ENCODE data around the gene CA10.

The CA10 gene

DNA sequence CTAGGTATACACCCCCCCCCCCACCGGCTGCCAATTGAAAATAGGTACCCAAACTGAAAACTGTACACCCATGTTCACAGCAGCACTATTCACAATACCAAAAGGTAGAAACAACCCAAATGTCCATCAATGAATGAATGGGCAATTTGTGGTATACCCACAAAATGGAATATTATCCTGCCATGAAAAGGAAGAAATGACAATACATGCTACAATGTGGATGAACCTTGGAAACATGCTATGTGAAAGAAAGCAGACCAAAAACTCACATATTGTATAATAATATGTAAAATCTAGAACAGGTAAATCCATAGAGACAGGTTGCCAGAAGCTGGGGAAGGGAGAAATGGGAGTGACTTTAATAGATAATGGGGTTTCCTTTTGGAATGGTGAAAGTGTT, 480.6 kb downstream of the CA10 start:
- H3K27me3 ChIP-seq (ENCODE audit: control insufficient read depth, insufficient read depth, low read length): no peaks in the 10 kb centered on the region
- H3K9ac ChIP-seq (ENCODE audit: low read depth, low read length): no peak overlapping the region
- no peaks in the 10 kb centered on the region for H3K36me3 ChIP-seq (ENCODE audit: control insufficient read depth, insufficient read depth, low read length)
- H3K4me1 ChIP-seq (ENCODE audit: control insufficient read depth, insufficient read depth, low read length): no peaks in the 10 kb centered on the region
- H3K9me3 ChIP-seq (ENCODE audit: control insufficient read depth, insufficient read depth, low read length): no peaks in the 10 kb centered on the region
- H3K4me3 ChIP-seq (ENCODE audit: low read depth, low read length): no peak overlapping the region

DNA sequence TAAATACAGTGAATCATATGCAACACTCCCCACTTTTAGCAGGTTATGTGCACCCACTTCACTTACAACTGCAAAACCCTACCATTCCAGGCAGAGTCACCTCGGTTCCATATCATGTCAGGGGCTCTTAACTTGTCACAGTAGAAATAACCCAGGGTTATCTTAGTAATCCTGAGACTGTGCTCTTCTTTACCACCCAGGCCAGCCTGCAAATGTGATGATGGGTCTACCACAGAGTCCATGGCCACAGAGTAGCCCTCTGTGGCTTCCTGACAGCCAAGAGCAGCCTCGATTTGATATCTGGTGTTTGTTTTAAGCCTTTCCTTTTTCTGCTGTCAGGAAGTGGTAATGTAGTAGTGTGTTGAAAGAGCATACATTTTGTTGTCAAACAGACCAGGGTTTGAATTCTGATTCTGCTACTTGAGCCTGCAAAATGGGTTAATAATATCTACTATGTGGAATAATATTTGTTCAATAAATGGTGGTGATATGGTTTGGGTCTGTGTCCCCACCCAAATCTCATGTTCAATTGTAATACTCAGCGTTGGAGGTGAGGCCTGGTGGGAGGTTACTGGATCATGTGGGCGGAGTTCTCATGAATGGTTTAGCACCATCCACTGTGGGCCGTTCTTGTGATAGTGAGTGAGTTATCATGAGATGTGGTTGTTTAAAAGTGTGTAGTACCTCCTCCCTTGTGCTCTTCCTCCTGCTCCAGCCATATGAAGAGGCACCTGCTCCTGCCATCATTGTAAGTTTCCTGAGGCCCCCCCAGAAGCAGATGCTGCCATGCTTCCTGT, 481.6 kb downstream of the CA10 start:
- no peaks in the 10 kb centered on the region for H3K4me1 ChIP-seq (ENCODE audit: control insufficient read depth, insufficient read depth, low read length)
- H3K36me3 ChIP-seq (ENCODE audit: control insufficient read depth, insufficient read depth, low read length): no peaks in the 10 kb centered on the region
- no peaks in the 10 kb centered on the region for H3K27me3 ChIP-seq (ENCODE audit: control insufficient read depth, insufficient read depth, low read length)
- no peak overlapping the region for H3K4me3 ChIP-seq (ENCODE audit: low read depth, low read length)
- no peaks in the 10 kb centered on the region for H3K9me3 ChIP-seq (ENCODE audit: control insufficient read depth, insufficient read depth, low read length)
- H3K9ac ChIP-seq (ENCODE audit: low read depth, low read length): no peak overlapping the region

DNA sequence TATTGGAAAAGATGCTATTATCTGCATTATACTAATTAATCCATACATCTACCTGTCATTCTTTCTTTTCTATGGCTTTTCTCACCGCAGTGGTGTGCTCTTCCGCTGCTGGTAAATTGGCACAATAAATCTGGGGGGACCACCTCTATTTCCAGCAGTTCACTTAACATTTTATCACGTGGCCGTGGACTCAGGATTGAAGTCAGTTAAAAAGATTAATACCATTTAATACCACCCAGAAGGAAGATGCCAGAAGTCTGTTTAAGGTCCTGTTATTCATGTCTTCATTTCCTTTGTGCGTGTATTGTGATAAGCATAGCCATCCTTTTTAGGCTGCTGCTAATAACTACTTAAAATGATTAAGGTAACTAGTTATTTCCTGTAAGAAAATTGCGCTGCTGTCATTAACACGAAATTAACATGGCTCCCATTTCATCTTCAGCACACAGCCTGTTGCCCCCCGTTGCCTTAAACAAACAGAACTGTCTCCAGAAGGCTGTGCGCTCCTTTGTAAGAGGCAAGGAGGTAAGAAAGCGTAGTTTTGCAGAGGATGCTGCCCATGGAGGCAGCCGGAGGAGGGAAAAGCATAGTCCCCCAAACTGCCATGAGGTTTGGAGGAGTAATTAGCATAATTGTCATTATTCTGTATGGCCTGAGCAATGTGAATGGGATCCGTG, 483.8 kb downstream of the CA10 start:
- no peaks in the 10 kb centered on the region for H3K27me3 ChIP-seq (ENCODE audit: control insufficient read depth, insufficient read depth, low read length)
- no peak overlapping the region for H3K4me3 ChIP-seq (ENCODE audit: low read depth, low read length)
- H3K36me3 ChIP-seq (ENCODE audit: control insufficient read depth, insufficient read depth, low read length): no peaks in the 10 kb centered on the region
- H3K4me1 ChIP-seq (ENCODE audit: control insufficient read depth, insufficient read depth, low read length): no peaks in the 10 kb centered on the region
- no peaks in the 10 kb centered on the region for H3K9me3 ChIP-seq (ENCODE audit: control insufficient read depth, insufficient read depth, low read length)
- no peak overlapping the region for H3K9ac ChIP-seq (ENCODE audit: low read depth, low read length)

- H3K4me3 ChIP-seq (ENCODE audit: low read depth, low read length): no peak overlapping the region
- H3K4me1 ChIP-seq (ENCODE audit: control insufficient read depth, insufficient read depth, low read length): no peaks in the 10 kb centered on the region
- peaks cover 2% of the 10 kb centered on the region for H3K36me3 ChIP-seq (ENCODE audit: control insufficient read depth, insufficient read depth, low read length)
- H3K9me3 ChIP-seq (ENCODE audit: control insufficient read depth, insufficient read depth, low read length): peaks cover 2% of the 10 kb centered on the region
- no peaks in the 10 kb centered on the region for H3K27me3 ChIP-seq (ENCODE audit: control insufficient read depth, insufficient read depth, low read length)
- H3K9ac ChIP-seq (ENCODE audit: low read depth, low read length): no peak overlapping the region
Measured at GRCh38 chr17:51673070-51673469, 485.4 kb downstream of the CA10 start.

- Histone ChIP-seq H3K4me1 (ENCODE audit: control insufficient read depth, insufficient read depth, low read length) (no peaks in the 10 kb centered on the region), H3K9me3 (ENCODE audit: control insufficient read depth, insufficient read depth, low read length) (peaks cover 2% of the 10 kb centered on the region), H3K9ac (ENCODE audit: low read depth, low read length) (no peak overlapping the region), H3K4me3 (ENCODE audit: low read depth, low read length) (no peak overlapping the region), H3K36me3 (ENCODE audit: control insufficient read depth, insufficient read depth, low read length) (peaks cover 2% of the 10 kb centered on the region), H3K27me3 (ENCODE audit: control insufficient read depth, insufficient read depth, low read length) (no peaks in the 10 kb centered on the region)
Measured at GRCh38 chr17:51672065-51672464, 486.4 kb downstream of the CA10 start.

GRCh38 chr17:51670899-51671298, 487.6 kb downstream of the CA10 start:
- Histone ChIP-seq H3K4me1 (ENCODE audit: control insufficient read depth, insufficient read depth, low read length) (no peaks in the 10 kb centered on the region), H3K9ac (ENCODE audit: low read depth, low read length) (no peak overlapping the region), H3K36me3 (ENCODE audit: control insufficient read depth, insufficient read depth, low read length) (peaks cover 2% of the 10 kb centered on the region), H3K4me3 (ENCODE audit: low read depth, low read length) (no peak overlapping the region), H3K27me3 (ENCODE audit: control insufficient read depth, insufficient read depth, low read length) (no peaks in the 10 kb centered on the region), H3K9me3 (ENCODE audit: control insufficient read depth, insufficient read depth, low read length) (peaks cover 2% of the 10 kb centered on the region)

DNA sequence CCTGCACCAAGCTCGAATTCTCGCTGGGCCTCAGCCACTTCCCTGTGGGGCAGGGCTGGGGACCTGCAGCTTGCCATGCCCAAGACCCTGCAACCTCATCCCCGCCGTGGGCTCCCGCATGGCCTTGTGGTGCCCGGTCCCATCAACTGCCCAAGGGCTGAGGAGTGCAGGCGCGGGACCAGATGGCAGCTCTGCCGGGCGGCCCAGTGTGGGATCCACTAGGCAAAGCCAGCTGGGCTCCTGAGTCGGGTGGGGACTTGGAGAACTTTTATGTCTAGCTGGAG, 489.6 kb downstream of the CA10 start:
- H3K27me3 ChIP-seq (ENCODE audit: control insufficient read depth, insufficient read depth, low read length): no peaks in the 10 kb centered on the region
- H3K4me1 ChIP-seq (ENCODE audit: control insufficient read depth, insufficient read depth, low read length): no peaks in the 10 kb centered on the region
- H3K4me3 ChIP-seq (ENCODE audit: low read depth, low read length): no peak overlapping the region
- H3K36me3 ChIP-seq (ENCODE audit: control insufficient read depth, insufficient read depth, low read length): peaks cover 2% of the 10 kb centered on the region
- peaks cover 2% of the 10 kb centered on the region for H3K9me3 ChIP-seq (ENCODE audit: control insufficient read depth, insufficient read depth, low read length)
- no peak overlapping the region for H3K9ac ChIP-seq (ENCODE audit: low read depth, low read length)

GRCh38 chr17:51668155-51668962, 490.2 kb downstream of the CA10 start:
- Histone ChIP-seq H3K4me3 (ENCODE audit: low read depth, low read length) (no peak overlapping the region), H3K36me3 (ENCODE audit: control insufficient read depth, insufficient read depth, low read length) (peaks cover 2% of the 10 kb centered on the region), H3K9me3 (ENCODE audit: control insufficient read depth, insufficient read depth, low read length) (peaks cover 2% of the 10 kb centered on the region), H3K27me3 (ENCODE audit: control insufficient read depth, insufficient read depth, low read length) (no peaks in the 10 kb centered on the region), H3K4me1 (ENCODE audit: control insufficient read depth, insufficient read depth, low read length) (no peaks in the 10 kb centered on the region), H3K9ac (ENCODE audit: low read depth, low read length) (no peak overlapping the region)

GRCh38 chr17:51667706-51668083, 490.8 kb downstream of the CA10 start:
- H3K9me3 ChIP-seq (ENCODE audit: control insufficient read depth, insufficient read depth, low read length): peaks cover 2% of the 10 kb centered on the region
- H3K27me3 ChIP-seq (ENCODE audit: control insufficient read depth, insufficient read depth, low read length): no peaks in the 10 kb centered on the region
- no peaks in the 10 kb centered on the region for H3K4me1 ChIP-seq (ENCODE audit: control insufficient read depth, insufficient read depth, low read length)
- H3K9ac ChIP-seq (ENCODE audit: low read depth, low read length): no peak overlapping the region
- peaks cover 2% of the 10 kb centered on the region for H3K36me3 ChIP-seq (ENCODE audit: control insufficient read depth, insufficient read depth, low read length)
- H3K4me3 ChIP-seq (ENCODE audit: low read depth, low read length): no peak overlapping the region

GRCh38 chr17:51666971-51667705, 491.4 kb downstream of the CA10 start:
- Histone ChIP-seq H3K4me3 (ENCODE audit: low read depth, low read length) (no peak overlapping the region), H3K4me1 (ENCODE audit: control insufficient read depth, insufficient read depth, low read length) (peaks cover 2% of the 10 kb centered on the region), H3K9ac (ENCODE audit: low read depth, low read length) (no peak overlapping the region), H3K9me3 (ENCODE audit: control insufficient read depth, insufficient read depth, low read length) (peaks cover 2% of the 10 kb centered on the region), H3K27me3 (ENCODE audit: control insufficient read depth, insufficient read depth, low read length) (no peaks in the 10 kb centered on the region), H3K36me3 (ENCODE audit: control insufficient read depth, insufficient read depth, low read length) (peaks cover 2% of the 10 kb centered on the region)

- Histone ChIP-seq H3K27me3 (ENCODE audit: control insufficient read depth, insufficient read depth, low read length) (no peaks in the 10 kb centered on the region), H3K36me3 (ENCODE audit: control insufficient read depth, insufficient read depth, low read length) (no peaks in the 10 kb centered on the region), H3K4me1 (ENCODE audit: control insufficient read depth, insufficient read depth, low read length) (peaks cover 3% of the 10 kb centered on the region), H3K4me3 (ENCODE audit: low read depth, low read length) (no peak overlapping the region), H3K9ac (ENCODE audit: low read depth, low read length) (no peak overlapping the region), H3K9me3 (ENCODE audit: control insufficient read depth, insufficient read depth, low read length) (no peaks in the 10 kb centered on the region)
Measured at GRCh38 chr17:51662204-51663056, 496.1 kb downstream of the CA10 start.

All from iPS-15b (cell line).